K562 (cell line): Measurements from ENCODE around the gene MTHFS. TPM values are rescaled to one million over a fixed set of nuclear protein-coding genes. Genes with fewer than 3 reads are reported as not detected.

Source experiments
- ATAC-seq: fragments of 200-7000 bp; cut with Tn5 transposase; 3 replicates; pipeline ENCODE4 v1.9.1; 2020; ENCODE audit warnings: moderate library complexity
- BruUV-seq: library from RNA; stranded (reverse); fragments of 400-500 nt; replicated peaks from 2 replicates; lab custom pipeline; 2021; lab: Mats Ljungman, UMichigan
- CTCF ChIA-PET: fragments of 300-600 bp; formaldehyde crosslinking; extraction: SDS; loops from one replicate; lab custom pipeline; 2021; ENCODE audit warnings: low intra/inter-chr PET ratio; lab: Yijun Ruan, JAX
- POLR2A ChIA-PET: fragments of 300-600, 350-650 bp; sonication (Branson Sonifier 250); formaldehyde crosslinking; extraction: SDS; loops from one replicate; lab custom pipeline; 2021; ENCODE audit warnings: antibody characterized with exemption, inconsistent platforms; lab: Yijun Ruan, JAX
- DNase-seq, 4 experiments: peaks; one replicate each; pipeline versions ENCODE4 v3.0.0 to v3.0.0-alpha.2; 2011 to 2018; ENCODE audit warnings: low spot score in 3 of 4, mixed read lengths in 3 of 4; ENCODE audit errors: extremely low read depth in 1 of 4
- FAIRE-seq: peaks from 2 replicates; lab custom pipeline; 2011; peaks lifted over from hg19 to GRCh38; lab: Jason Lieb, UNC
- H2AFZ ChIP-seq: 2 replicates; pipeline ENCODE4 v1.6.0; 2011; ENCODE audit warnings: low read depth, low read length, control low read depth, inconsistent platforms
- H3K27ac ChIP-seq: fragments of 200-600 bp; 3 replicates; pipeline ENCODE4 v1.8.0; 2011; ENCODE audit warnings: low read depth, mild to moderate bottlenecking, control low read depth, inconsistent platforms, low read length, moderate library complexity, mixed read lengths; ENCODE audit errors: extremely low read depth
- H3K27me3 ChIP-seq, 2 experiments: fragments of 300-600 bp in 1 of 2; 2 replicates in 1 of 2; 3 replicates in 1 of 2; pipeline versions ENCODE4 v1.6.0 to v1.8.0; 2011; ENCODE audit warnings: inconsistent platforms in 2 of 2, low read length in 2 of 2, mild to moderate bottlenecking in 1 of 2, mixed read lengths in 1 of 2, moderate library complexity in 1 of 2; ENCODE audit not compliant: control insufficient read depth in 2 of 2, insufficient read depth in 2 of 2
- H3K36me3 ChIP-seq: fragments of 300-600 bp; 3 replicates; pipeline ENCODE4 v1.8.0; 2011; ENCODE audit warnings: mild to moderate bottlenecking, low read length, inconsistent platforms; ENCODE audit not compliant: control insufficient read depth, insufficient read depth
- H3K4me1 ChIP-seq, 2 experiments: fragments of 200-600 bp in 1 of 2; replicated peaks in 1 of 2; 2 replicates in 1 of 2; 3 replicates in 1 of 2; pipeline versions ENCODE4 v1.5.1 to v1.8.0; 2011; ENCODE audit warnings: inconsistent platforms in 2 of 2, low read length in 2 of 2, mild to moderate bottlenecking in 1 of 2, mixed read lengths in 1 of 2, moderate library complexity in 1 of 2; ENCODE audit not compliant: control insufficient read depth in 2 of 2, insufficient read depth in 2 of 2
- H3K4me2 ChIP-seq: 2 replicates; pipeline ENCODE4 v1.6.1; 2011; ENCODE audit warnings: low read length, control low read depth, inconsistent platforms, mixed read lengths; ENCODE audit not compliant: insufficient read depth
- H3K4me3 ChIP-seq: fragments of 200-600 bp; sonication (generic), shearing (Covaris generic); 2 replicates; pipeline ENCODE4 v1.5.1; 2016; ENCODE audit warnings: control low read depth, inconsistent platforms
- H3K79me2 ChIP-seq: fragments of 200-600 bp; 3 replicates; pipeline ENCODE4 v1.8.0; 2011; ENCODE audit warnings: low read length, inconsistent platforms; ENCODE audit not compliant: control insufficient read depth, insufficient read depth
- H3K9ac ChIP-seq, 2 experiments: 2 replicates each; pipeline versions ENCODE4 v1.6.0 to v1.6.1; 2011; ENCODE audit warnings: low read depth in 2 of 2, low read length in 2 of 2, control low read depth in 1 of 2, inconsistent platforms in 1 of 2, mild to moderate bottlenecking in 1 of 2, mixed read lengths in 1 of 2; ENCODE audit not compliant: insufficient read depth in 1 of 2
- H3K9me1 ChIP-seq: one replicate; pipeline ENCODE4 v1.6.0; 2011; ENCODE audit warnings: inconsistent platforms, mild to moderate bottlenecking, low read length, moderate library complexity; ENCODE audit not compliant: control insufficient read depth, insufficient read depth
- H3K9me3 ChIP-seq: replicated peaks from 2 replicates; pipeline ENCODE4 v1.5.1; 2011; ENCODE audit warnings: low read depth, low read length, inconsistent platforms; ENCODE audit not compliant: control insufficient read depth, insufficient read depth
- H4K20me1 ChIP-seq: replicated peaks from 2 replicates; pipeline ENCODE4 v1.6.1; 2011; ENCODE audit warnings: low read length, inconsistent platforms, mixed read lengths; ENCODE audit not compliant: control insufficient read depth, insufficient read depth
- ADNP ChIP-seq: fragments of 200-800 bp; sonication (Bioruptor generic); IDR thresholded peaks from 2 replicates; pipeline ENCODE4 v1.6.1; 2016; ENCODE audit warnings: missing genetic modification characterization, missing compliant biosample characterization
- COPS2 ChIP-seq: fragments of 450-650 bp; conservative IDR thresholded peaks from 2 replicates; pipeline ENCODE4 v1.6.1; 2016; ENCODE audit warnings: mild to moderate bottlenecking, moderate library complexity
- ESRRA ChIP-seq: fragments of 450-650 bp; IDR thresholded peaks from 2 replicates; pipeline ENCODE4 v1.6.1; 2014; ENCODE audit warnings: low read depth, mild to moderate bottlenecking, moderate library complexity, borderline replicate concordance
- HEY1 ChIP-seq: fragments of 250-450 bp; sonication (Bioruptor Pico); IDR thresholded peaks from 2 replicates; pipeline ENCODE4 v1.5.0; 2020; ENCODE audit warnings: mild to moderate bottlenecking, moderate library complexity, borderline replicate concordance
- HNRNPUL1 ChIP-seq: fragments of 200-400 bp; formaldehyde crosslinking; IDR thresholded peaks from 2 replicates; pipeline ENCODE4 v1.6.1; 2017; ENCODE audit warnings: low read length
- KDM5B ChIP-seq: fragments of 200-600 bp; sonication (generic); IDR thresholded peaks from 2 replicates; pipeline ENCODE4 v1.6.1; 2012; ENCODE audit warnings: low read depth, mild to moderate bottlenecking, moderate library complexity, low read length, control low read depth, inconsistent platforms; ENCODE audit not compliant: insufficient replicate concordance
- NR1H2 ChIP-seq: sonication (generic); formaldehyde crosslinking; IDR thresholded peaks from 2 replicates; pipeline ENCODE4 v1.4.0; 2020; ENCODE audit warnings: mild to moderate bottlenecking, missing genetic modification reagents
- POLR2G ChIP-seq: fragments of 200-400 bp; formaldehyde crosslinking; IDR thresholded peaks from 2 replicates; pipeline ENCODE4 v1.6.1; 2017; ENCODE audit warnings: low read depth, mild to moderate bottlenecking, antibody characterized with exemption, low read length, moderate library complexity
- RBM14 ChIP-seq: fragments of 200-400 bp; formaldehyde crosslinking; IDR thresholded peaks from 2 replicates; pipeline ENCODE4 v1.6.1; 2018; ENCODE audit warnings: low read depth, mild to moderate bottlenecking, low read length, moderate library complexity, borderline replicate concordance; ENCODE audit not compliant: insufficient read depth
- RBM34 ChIP-seq: fragments of 200-400 bp; formaldehyde crosslinking; IDR thresholded peaks from 2 replicates; pipeline ENCODE4 v1.6.1; 2018; ENCODE audit warnings: low read length, borderline replicate concordance; ENCODE audit not compliant: insufficient read depth
- WHSC1 ChIP-seq: IDR thresholded peaks from one replicate; pipeline ENCODE4 v1.6.1; 2012; ENCODE audit warnings: low read length, control low read depth, inconsistent platforms
- ZNF124 ChIP-seq: sonication (generic); formaldehyde crosslinking; IDR thresholded peaks from 2 replicates; pipeline ENCODE4 v1.8.1; 2022; ENCODE audit warnings: missing genetic modification reagents
- ZNF174 ChIP-seq: fragments of 250-450 bp; sonication (Bioruptor Pico); IDR thresholded peaks from 2 replicates; pipeline ENCODE4 v1.4.0; 2020; ENCODE audit warnings: mild to moderate bottlenecking
- ZNF347 ChIP-seq: fragments of 450-650 bp; formaldehyde crosslinking; IDR thresholded peaks from 2 replicates; pipeline ENCODE4 v1.4.0; 2020; ENCODE audit warnings: low read depth, mild to moderate bottlenecking, moderate library complexity
- ZNF644 ChIP-seq: fragments of 200-800 bp; sonication (Bioruptor generic); IDR thresholded peaks from 2 replicates; pipeline ENCODE4 v1.6.1; 2016; ENCODE audit warnings: low read depth, missing genetic modification characterization, missing compliant biosample characterization
- WGBS: fragments of 100-300 bp; shearing (Covaris generic); methylation state at CpG from one replicate; pipeline ENCODE4 v1.1.6; 2016; ENCODE audit warnings: low coverage, mixed read lengths; ENCODE audit not compliant: insufficient coverage; ENCODE audit errors: missing lambda C conversion rate; 5-methylcytosine and 5-hydroxymethylcytosine counted together
- in situ Hi-C: fragments of 300-500 bp; cut with MboI; formaldehyde crosslinking; loops from 4 replicates; pipeline ENCODE4 v1.15.0; 2018; ENCODE audit warnings: inconsistent platforms, mixed read lengths
- intact Hi-C: fragments of 100-400 bp; cut with micrococcal nuclease; formaldehyde crosslinking; loops from 2 replicates; pipeline ENCODE4 v1.14.2; 2022
- polyA plus RNA-seq, 8 experiments: library from polyadenylated mRNA; depleted of rRNA in 4 of 8; stranded (reverse) in 5 of 8; unstranded in 3 of 8; fragments of >200 nt; fragmentation: Nextera tagmentation in 2 of 8; fragmentation: Illumina TruSeq in 1 of 8; extraction: Ambion mirVana in 2 of 8; extraction: Trizol in 1 of 8; gene quantifications; 2 replicates each; pipeline versions ENCODE4 v1.2.1 to v1.2.3, GENCODE V29; 2011 to 2014; ENCODE audit warnings: inconsistent platforms in 1 of 8, missing spikeins in 1 of 8
- total RNA-seq, 7 experiments: library from RNA; depleted of rRNA in 6 of 7; stranded (reverse); fragments of >200 nt in 6 of 7; fragmentation: Illumina TruSeq in 2 of 7; extraction: Trizol in 2 of 7; gene quantifications; 2 replicates each; pipeline versions ENCODE4 v1.2.1 to v1.2.3, GENCODE V29; 2011 to 2021; ENCODE audit warnings: low replicate concordance in 1 of 7
- TF ChIP-seq, protein P1 (sequence below): fragments of 250-450 bp; sonication (Bioruptor Pico); IDR thresholded peaks from 2 replicates; pipeline ENCODE4 v1.8.0; 2022; ENCODE audit warnings: inconsistent platforms, mild to moderate bottlenecking, moderate library complexity, borderline replicate concordance
- TF ChIP-seq, protein P2 (sequence below): sonication (generic); formaldehyde crosslinking; IDR thresholded peaks from 2 replicates; pipeline ENCODE4 v1.8.0; 2022; ENCODE audit warnings: mild to moderate bottlenecking, missing genetic modification reagents
- TF ChIP-seq, protein P3 (sequence below): fragments of 250-450 bp; sonication (Bioruptor Pico); IDR thresholded peaks from 2 replicates; pipeline ENCODE4 v1.8.0; 2021; ENCODE audit warnings: moderate library complexity, mild to moderate bottlenecking, inconsistent platforms

Gene MTHFS
- total and polyA plus RNA-seq, 9 of the 15 experiments (the other 6 are each of a cell fraction or from before 2014, with no cell fraction given), result 17.8 to 79.3 (median 41.7) TPM

DNA sequence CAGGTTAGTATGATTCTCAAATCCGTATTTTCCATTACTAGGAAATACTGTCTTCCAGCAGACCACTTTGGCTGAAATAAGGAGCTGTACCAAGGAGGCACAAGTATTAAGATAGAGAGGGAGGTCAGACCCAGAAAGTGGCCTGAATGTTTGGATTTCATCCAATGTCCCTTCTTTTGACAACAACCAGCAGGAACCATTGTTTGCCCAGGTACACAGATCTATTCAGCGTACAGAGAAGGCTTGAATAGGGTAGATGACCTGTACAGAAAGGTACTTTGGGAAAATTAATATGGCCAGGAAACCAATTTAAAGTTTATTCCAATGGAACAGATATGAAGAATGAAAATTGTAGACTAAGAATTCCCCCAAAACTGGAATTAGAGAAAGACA lies 12.6 kb downstream of the MTHFS start:
- POLR2A ChIA-PET, result interaction anchor here (1.4 to 3.8 kb wide), 2 partner anchors 10 to 17 kb away, joined by 4 to 24 read pairs; no protein-coding TSS in a partner anchor

More for the DNA sequence above, 12.6 kb downstream of the MTHFS start:
- H3K9me3 ChIP-seq, result no peaks in the 10 kb centered on the region
- H3K4me1 ChIP-seq, result peaks cover 0 to 19% of the 10 kb centered on the region in 2 experiments; a peak in 2 of 5 replicates
- DNase-seq (no peak), FAIRE-seq (no peak), ATAC-seq (no peak)
- H3K4me2 ChIP-seq, result no peak overlapping the region
- WGBS, result 94% methylated on average over 2 of the region's 2 CpGs
- H3K27ac ChIP-seq, result no peak overlapping the region
- no peak overlapping the region for H3K9ac ChIP-seq
- H3K79me2 ChIP-seq, result peaks cover 17% of the 10 kb centered on the region; the same call in 2 of the 3 replicates
- H2AFZ ChIP-seq, result no peak overlapping the region
- peaks cover 90% of the 10 kb centered on the region for H3K36me3 ChIP-seq
- intact Hi-C loops (no loop called here), in situ Hi-C loops (loop anchor here (25.0 kb wide), 1 partner anchor 278 kb away; the partner anchor contains the start of gene FAH)
- no peaks in the 10 kb centered on the region for H3K27me3 ChIP-seq
- H3K9me1 ChIP-seq, result no peaks in the 10 kb centered on the region
- BruUV-seq, result no TSS peak
- no peak for TF ChIP-seq ZNF644 (tag)
- no peak for TF ChIP-seq ZNF174 (CRISPR knock-in tag)
- TF ChIP-seq, protein P1, sequence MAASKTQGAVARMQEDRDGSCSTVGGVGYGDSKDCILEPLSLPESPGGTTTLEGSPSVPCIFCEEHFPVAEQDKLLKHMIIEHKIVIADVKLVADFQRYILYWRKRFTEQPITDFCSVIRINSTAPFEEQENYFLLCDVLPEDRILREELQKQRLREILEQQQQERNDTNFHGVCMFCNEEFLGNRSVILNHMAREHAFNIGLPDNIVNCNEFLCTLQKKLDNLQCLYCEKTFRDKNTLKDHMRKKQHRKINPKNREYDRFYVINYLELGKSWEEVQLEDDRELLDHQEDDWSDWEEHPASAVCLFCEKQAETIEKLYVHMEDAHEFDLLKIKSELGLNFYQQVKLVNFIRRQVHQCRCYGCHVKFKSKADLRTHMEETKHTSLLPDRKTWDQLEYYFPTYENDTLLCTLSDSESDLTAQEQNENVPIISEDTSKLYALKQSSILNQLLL (CRISPR knock-in tag), result no peak
- TF ChIP-seq ZNF124 (CRISPR knock-in tag), result no peak
- no peak for TF ChIP-seq COPS2
- TF ChIP-seq ESRRA, result no peak
- TF ChIP-seq KDM5B, result no peak
- TF ChIP-seq HNRNPUL1, result no peak
- no peak for TF ChIP-seq ADNP
- no peak for TF ChIP-seq RBM34
- no peak for TF ChIP-seq ZNF347 (CRISPR knock-in tag)
- no peak for TF ChIP-seq RBM14
- TF ChIP-seq, protein P2, sequence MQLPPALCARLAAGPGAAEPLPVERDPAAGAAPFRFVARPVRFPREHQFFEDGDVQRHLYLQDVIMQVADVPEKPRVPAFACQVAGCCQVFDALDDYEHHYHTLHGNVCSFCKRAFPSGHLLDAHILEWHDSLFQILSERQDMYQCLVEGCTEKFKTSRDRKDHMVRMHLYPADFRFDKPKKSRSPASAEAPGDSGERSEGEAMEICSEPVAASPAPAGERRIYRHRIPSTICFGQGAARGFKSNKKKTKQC (CRISPR knock-in tag), result no peak
- no peak for TF ChIP-seq HEY1 (CRISPR knock-in tag)
- TF ChIP-seq WHSC1, result no peak
- TF ChIP-seq NR1H2 (CRISPR knock-in tag), result no peak
- TF ChIP-seq, protein P3, sequence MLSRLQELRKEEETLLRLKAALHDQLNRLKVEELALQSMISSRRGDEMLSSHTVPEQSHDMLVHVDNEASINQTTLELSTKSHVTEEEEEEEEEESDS (CRISPR knock-in tag), result no peak
- TF ChIP-seq POLR2G, result no peak
- TF ChIP-seq, all 486 proteins: peak for 0
- H4K20me1 ChIP-seq, result no peaks in the 10 kb centered on the region
- CTCF ChIA-PET, result no interaction called here
- H3K4me3 ChIP-seq, result no peak overlapping the region
